NB4 (cell line): ENCODE results near the gene MTCP1.
A peak's percentile ranks its signal among the peaks of the same experiment; 100 is the strongest.

ENCODE experiments used
- DNase-seq: peaks from one replicate; pipeline ENCODE4 v3.0.0; 2010; ENCODE audit warnings: low read depth
- H3K4me3 ChIP-seq: one replicate; pipeline ENCODE4 v1.5.1; 2011; ENCODE audit warnings: mild to moderate bottlenecking, low read depth, low read length, moderate library complexity
- MYC ChIP-seq: IDR thresholded peaks from 2 replicates; pipeline ENCODE4 v1.6.1; 2011; ENCODE audit warnings: low read depth, low read length
- POLR2A ChIP-seq: IDR thresholded peaks from 2 replicates; pipeline ENCODE4 v1.6.1; 2011; ENCODE audit warnings: mild to moderate bottlenecking; ENCODE audit not compliant: insufficient read length; ENCODE audit errors: extremely low read depth
- TF ChIP-seq, protein P1 (sequence below): IDR thresholded peaks from 2 replicates; pipeline ENCODE4 v1.6.1; 2011; ENCODE audit warnings: low read depth, low read length
- TF ChIP-seq, protein P2 (sequence below): IDR thresholded peaks from one replicate; pipeline ENCODE4 v1.5.1; 2012; ENCODE audit warnings: low read depth, low read length

MTCP1 gene, protein sequence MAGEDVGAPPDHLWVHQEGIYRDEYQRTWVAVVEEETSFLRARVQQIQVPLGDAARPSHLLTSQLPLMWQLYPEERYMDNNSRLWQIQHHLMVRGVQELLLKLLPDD

DNA sequence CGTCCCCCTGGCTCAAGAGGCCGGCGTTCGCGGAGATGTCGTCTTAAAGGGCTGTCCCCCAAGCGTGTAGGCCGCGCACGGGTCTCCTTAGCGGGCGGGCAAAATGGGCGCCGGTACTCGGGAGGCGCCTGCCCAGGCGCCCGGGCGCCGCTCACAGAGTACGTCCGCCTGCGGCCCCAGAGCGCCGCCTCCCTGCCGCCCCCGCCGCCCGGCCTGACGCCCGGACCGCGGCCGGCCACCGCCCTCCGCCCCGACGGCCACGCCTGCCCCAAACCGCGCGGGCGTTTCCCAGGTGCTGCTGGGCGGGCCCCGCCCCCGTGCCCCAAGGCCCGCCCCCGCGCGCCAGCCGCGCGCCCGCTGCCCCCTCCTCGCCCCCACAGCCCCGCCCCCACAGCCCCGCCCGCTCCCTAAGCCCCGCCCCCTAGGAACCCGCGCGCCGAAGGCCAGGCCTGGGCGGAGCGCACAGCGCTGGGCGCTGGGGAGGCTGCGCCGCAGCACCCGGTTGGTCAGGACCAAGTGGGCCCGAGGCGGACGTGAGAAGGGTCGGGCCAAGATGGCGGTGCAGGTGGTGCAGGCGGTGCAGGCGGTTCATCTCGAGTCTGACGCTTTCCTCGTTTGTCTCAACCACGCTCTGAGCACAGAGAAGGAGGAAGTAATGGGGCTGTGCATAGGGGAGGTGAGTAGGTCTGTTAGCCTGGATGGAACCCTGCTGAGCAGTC, at the start of gene MTCP1, which contains the start of the genes BRCC3 and CMC4:
Gene MTCP1 (minus strand): TSS at position 162 of the 719 bp plus-strand sequence. CDS start 5,126 bp downstream, outside the sequence.
Gene BRCC3 (plus strand): TSS at position 534 of the 719 bp plus-strand sequence. CDS start 20 bp downstream, at position 554.
Gene CMC4 (minus strand): TSS at position 162 of the 719 bp plus-strand sequence. CDS start 7,113 bp downstream, outside the sequence.
- TF ChIP-seq, protein P1, sequence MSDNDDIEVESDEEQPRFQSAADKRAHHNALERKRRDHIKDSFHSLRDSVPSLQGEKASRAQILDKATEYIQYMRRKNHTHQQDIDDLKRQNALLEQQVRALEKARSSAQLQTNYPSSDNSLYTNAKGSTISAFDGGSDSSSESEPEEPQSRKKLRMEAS = peak; percentile 46
- TF ChIP-seq, protein P2, sequence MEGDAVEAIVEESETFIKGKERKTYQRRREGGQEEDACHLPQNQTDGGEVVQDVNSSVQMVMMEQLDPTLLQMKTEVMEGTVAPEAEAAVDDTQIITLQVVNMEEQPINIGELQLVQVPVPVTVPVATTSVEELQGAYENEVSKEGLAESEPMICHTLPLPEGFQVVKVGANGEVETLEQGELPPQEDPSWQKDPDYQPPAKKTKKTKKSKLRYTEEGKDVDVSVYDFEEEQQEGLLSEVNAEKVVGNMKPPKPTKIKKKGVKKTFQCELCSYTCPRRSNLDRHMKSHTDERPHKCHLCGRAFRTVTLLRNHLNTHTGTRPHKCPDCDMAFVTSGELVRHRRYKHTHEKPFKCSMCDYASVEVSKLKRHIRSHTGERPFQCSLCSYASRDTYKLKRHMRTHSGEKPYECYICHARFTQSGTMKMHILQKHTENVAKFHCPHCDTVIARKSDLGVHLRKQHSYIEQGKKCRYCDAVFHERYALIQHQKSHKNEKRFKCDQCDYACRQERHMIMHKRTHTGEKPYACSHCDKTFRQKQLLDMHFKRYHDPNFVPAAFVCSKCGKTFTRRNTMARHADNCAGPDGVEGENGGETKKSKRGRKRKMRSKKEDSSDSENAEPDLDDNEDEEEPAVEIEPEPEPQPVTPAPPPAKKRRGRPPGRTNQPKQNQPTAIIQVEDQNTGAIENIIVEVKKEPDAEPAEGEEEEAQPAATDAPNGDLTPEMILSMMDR = no peak
- TF ChIP-seq POLR2A (peak; percentile 78), MYC (no peak; the same call in 1 of the 2 replicates)
- peak; percentile 90 for DNase-seq
- peak within 1 kb of the TSS; percentile 90 for H3K4me3 ChIP-seq

DNA sequence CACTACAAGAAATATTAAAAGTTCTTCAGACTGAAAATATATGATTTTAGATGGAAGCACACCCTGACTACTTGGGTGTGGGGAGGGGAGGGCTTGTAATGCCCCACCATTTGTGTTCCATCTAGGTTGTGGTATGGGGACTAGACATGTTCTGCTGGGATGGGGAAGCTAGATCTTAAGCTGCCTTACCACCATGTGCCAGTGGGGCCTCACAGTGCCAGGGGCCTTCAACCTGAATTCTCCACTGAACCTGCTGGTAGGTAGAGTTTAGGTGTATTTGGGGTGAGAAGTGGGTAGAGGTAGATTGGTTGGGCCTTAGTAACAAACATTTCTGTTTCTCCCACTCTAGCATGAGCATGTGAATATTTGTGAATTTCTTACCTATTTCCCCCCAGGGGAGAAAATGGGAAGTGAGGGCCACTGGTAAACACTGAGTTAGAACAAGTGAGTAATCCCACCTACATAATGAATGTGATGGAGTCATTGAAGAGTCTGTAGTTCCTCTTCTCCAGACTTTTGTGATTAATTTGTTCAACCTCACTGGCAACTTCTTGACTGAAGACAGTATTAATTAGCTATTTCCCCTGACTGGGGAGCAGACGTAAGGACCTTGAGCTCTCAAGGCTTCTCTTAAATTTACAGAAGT, 44.4 kb upstream of the MTCP1 start:
- DNase-seq = no peak
- H3K4me3 ChIP-seq = no peak overlapping the region

DNA sequence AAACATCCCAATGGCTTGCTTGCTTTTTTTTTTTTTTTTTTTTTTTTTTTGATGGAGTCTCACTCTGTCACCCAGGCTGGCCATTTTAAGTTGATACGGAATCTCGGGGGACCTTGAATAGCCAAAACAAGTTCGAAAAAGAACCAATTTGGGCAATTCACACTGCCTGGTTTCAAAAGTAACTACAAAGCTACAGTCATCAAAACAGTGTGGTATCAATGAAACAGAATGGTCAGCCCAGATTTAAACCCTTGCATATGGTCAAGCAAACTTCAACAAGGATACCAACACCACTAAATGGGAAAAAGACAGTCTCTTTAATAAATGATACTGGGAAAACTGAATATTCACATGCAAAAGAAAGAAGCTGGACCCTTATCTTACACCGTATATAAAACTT, 42.2 kb upstream of the MTCP1 start:
- no peak for DNase-seq
- H3K4me3 ChIP-seq = no peak overlapping the region
- TF ChIP-seq, protein P2 = no peak
- TF ChIP-seq, protein P1 = no peak
- no peak for TF ChIP-seq POLR2A
- no peak for TF ChIP-seq MYC

More for the DNA sequence above, 44.4 kb upstream of the MTCP1 start:
- TF ChIP-seq POLR2A (no peak), MYC (no peak)
- TF ChIP-seq, protein P2 = no peak
- TF ChIP-seq, protein P1 = no peak

DNA sequence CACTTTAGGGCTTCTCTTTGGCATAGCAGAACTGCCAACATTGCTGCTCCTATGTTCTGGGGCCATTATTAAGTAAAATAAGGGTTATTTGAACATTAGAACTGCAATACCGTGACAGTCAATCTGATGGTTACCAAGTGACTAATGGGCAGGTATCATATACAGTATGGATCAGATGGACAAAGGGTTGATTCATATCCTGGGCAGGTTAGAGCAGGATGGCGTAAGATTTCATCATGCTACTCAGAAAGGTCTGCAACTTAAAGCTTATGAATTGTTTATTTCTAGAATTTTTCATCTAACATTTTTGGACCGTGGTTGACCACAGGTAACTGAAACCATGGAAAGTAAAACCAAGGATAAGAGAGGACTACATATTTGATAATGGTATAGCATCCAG, 41.2 kb upstream of the MTCP1 start:
- TF ChIP-seq, protein P1 = no peak
- TF ChIP-seq, protein P2 = no peak
- DNase-seq = no peak

DNA sequence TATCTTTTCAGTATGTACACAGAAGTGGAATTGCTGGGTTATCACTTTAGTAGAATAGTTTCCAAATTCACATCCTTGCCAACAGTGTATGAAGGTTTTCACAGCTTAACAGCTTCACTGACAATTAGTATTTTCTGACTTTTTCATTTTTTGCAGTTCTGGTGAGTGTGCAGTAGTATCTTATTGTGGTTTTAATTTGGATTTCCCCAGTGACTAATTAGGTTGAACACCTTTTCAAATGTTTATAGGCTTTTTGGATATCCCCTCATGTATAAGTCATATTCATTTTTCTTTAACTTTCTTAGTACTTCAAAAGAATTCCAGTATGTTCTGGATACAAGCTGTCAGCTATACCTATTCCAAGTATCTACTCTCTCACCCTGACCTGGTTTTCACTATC, 37.5 kb upstream of the MTCP1 start:
- TF ChIP-seq, protein P2 = no peak
- TF ChIP-seq POLR2A = no peak
- no peak for TF ChIP-seq MYC
- DNase-seq = no peak
- H3K4me3 ChIP-seq = no peak overlapping the region

More for the DNA sequence above, 41.2 kb upstream of the MTCP1 start:
- H3K4me3 ChIP-seq = no peak overlapping the region
